ENCODE results near the gene NLGN1.

The NLGN1 gene

GRCh38 chr3:173780067-173780466, 382.5 kb downstream of the NLGN1 start:
- DNase-seq = no peak

- DNase-seq = no peak
Measured at GRCh38 chr3:173785004-173785403, 387.5 kb downstream of the NLGN1 start.

GRCh38 chr3:173789530-173790162, 392.1 kb downstream of the NLGN1 start:
- no peak for DNase-seq

- DNase-seq = no peak
Measured at GRCh38 chr3:173793963-173794362, 396.4 kb downstream of the NLGN1 start.

- no peak for DNase-seq
Measured at GRCh38 chr3:173796405-173796804, 398.9 kb downstream of the NLGN1 start.

- no peak for DNase-seq
Measured at GRCh38 chr3:173796890-173797289, 399.3 kb downstream of the NLGN1 start.

- DNase-seq = no peak
Measured at GRCh38 chr3:173799060-173799816, 401.7 kb downstream of the NLGN1 start.

- no peak for DNase-seq
Measured at GRCh38 chr3:173800154-173800553, 402.6 kb downstream of the NLGN1 start.

GRCh38 chr3:173814809-173815208, 417.3 kb downstream of the NLGN1 start:
- no peak for DNase-seq

- no peak for DNase-seq
Measured at GRCh38 chr3:173819368-173819767, 421.8 kb downstream of the NLGN1 start.

GRCh38 chr3:173823911-173824460, 426.4 kb downstream of the NLGN1 start:
- no peak for DNase-seq

GRCh38 chr3:173825730-173826129, 428.2 kb downstream of the NLGN1 start:
- DNase-seq = no peak

GRCh38 chr3:173826416-173826815, 428.9 kb downstream of the NLGN1 start:
- no peak for DNase-seq

GRCh38 chr3:173826901-173827609, 429.5 kb downstream of the NLGN1 start:
- DNase-seq = no peak

- DNase-seq = no peak
Measured at GRCh38 chr3:173838644-173839043, 441.1 kb downstream of the NLGN1 start.

- DNase-seq = no peak
Measured at GRCh38 chr3:173839859-173840258, 442.3 kb downstream of the NLGN1 start.

- no peak for DNase-seq
Measured at GRCh38 chr3:173841334-173841733, 443.8 kb downstream of the NLGN1 start.

- no peak for DNase-seq
Measured at GRCh38 chr3:173843060-173843459, 445.5 kb downstream of the NLGN1 start.

GRCh38 chr3:173846584-173846983, 449.0 kb downstream of the NLGN1 start:
- DNase-seq = no peak

GRCh38 chr3:173849489-173849888, 451.9 kb downstream of the NLGN1 start:
- DNase-seq = no peak

- no peak for DNase-seq
Measured at GRCh38 chr3:173857154-173857553, 459.6 kb downstream of the NLGN1 start.

- no peak for DNase-seq
Measured at GRCh38 chr3:173862701-173863100, 465.2 kb downstream of the NLGN1 start.

GRCh38 chr3:173863551-173863950, 466.0 kb downstream of the NLGN1 start:
- DNase-seq = no peak

All from OCI-M1 (cell line).